H9 (cell line): Measurements from ENCODE around the gene ZNF467. TPM values are rescaled to one million over a fixed set of nuclear protein-coding genes. Genes with fewer than 3 reads are reported as not detected.

Source experiments
- DNase-seq: peaks from one replicate; pipeline ENCODE4 v3.0.0-alpha.2; 2017
- H2AFZ ChIP-seq: one replicate; pipeline ENCODE4 v1.6.1; 2013; ENCODE audit warnings: mild to moderate bottlenecking, low read length, control low read depth, moderate library complexity
- H2AK5ac ChIP-seq: 2 replicates; pipeline ENCODE4 v1.6.1; 2013; ENCODE audit warnings: low read length, control low read depth, mixed read lengths; ENCODE audit not compliant: insufficient read length
- H2BK120ac ChIP-seq: one replicate; pipeline ENCODE4 v1.6.1; 2013; ENCODE audit warnings: low read depth, mild to moderate bottlenecking, low read length, control low read depth, inconsistent platforms; ENCODE audit not compliant: poor library complexity, severe bottlenecking
- H2BK12ac ChIP-seq: 2 replicates; pipeline ENCODE4 v1.6.1; 2013; ENCODE audit warnings: low read length, control low read depth, mixed read lengths, low read depth; ENCODE audit not compliant: insufficient read length
- H2BK15ac ChIP-seq: 2 replicates; pipeline ENCODE4 v1.6.1; 2013; ENCODE audit warnings: low read depth, low read length, control low read depth
- H2BK20ac ChIP-seq: one replicate; pipeline ENCODE4 v1.6.1; 2013; ENCODE audit warnings: low read depth, mild to moderate bottlenecking, low read length, control low read depth, inconsistent platforms; ENCODE audit not compliant: poor library complexity, severe bottlenecking
- H2BK5ac ChIP-seq: 2 replicates; pipeline ENCODE4 v1.6.1; 2013; ENCODE audit warnings: low read length, control low read depth, mixed read lengths; ENCODE audit not compliant: insufficient read length
- H3K14ac ChIP-seq: 2 replicates; pipeline ENCODE4 v1.6.1; 2013; ENCODE audit warnings: low read length, control low read depth; ENCODE audit not compliant: insufficient read depth
- H3K18ac ChIP-seq: 2 replicates; pipeline ENCODE4 v1.6.1; 2013; ENCODE audit warnings: low read depth, mild to moderate bottlenecking, mixed read lengths, low read length, control low read depth; ENCODE audit not compliant: insufficient read length
- H3K23ac ChIP-seq: 2 replicates; pipeline ENCODE4 v1.6.1; 2013; ENCODE audit warnings: low read length, control low read depth, mixed read lengths, low read depth; ENCODE audit not compliant: insufficient read length
- H3K23me2 ChIP-seq: 2 replicates; pipeline ENCODE4 v1.6.1; 2013; ENCODE audit warnings: low read depth, mild to moderate bottlenecking, mixed read lengths, low read length, control low read depth; ENCODE audit not compliant: insufficient read length, poor library complexity, severe bottlenecking
- H3K27ac ChIP-seq: 2 replicates; pipeline ENCODE4 v1.5.1; 2013; ENCODE audit warnings: low read length, control low read depth, mixed read lengths, low read depth; ENCODE audit not compliant: insufficient read length
- H3K27me3 ChIP-seq: 2 replicates; pipeline ENCODE4 v1.6.1; 2013; ENCODE audit warnings: low read length, control low read depth, inconsistent platforms; ENCODE audit not compliant: insufficient read depth
- H3K4ac ChIP-seq: 2 replicates; pipeline ENCODE4 v1.6.1; 2013; ENCODE audit warnings: low read depth, mild to moderate bottlenecking, control low read depth, inconsistent platforms, low read length, moderate library complexity
- H3K4me1 ChIP-seq: 2 replicates; pipeline ENCODE4 v1.6.1; 2013; ENCODE audit warnings: low read length, control low read depth, inconsistent platforms; ENCODE audit not compliant: insufficient read depth
- H3K4me2 ChIP-seq: 2 replicates; pipeline ENCODE4 v1.6.1; 2013; ENCODE audit warnings: low read length, control low read depth, mixed read lengths; ENCODE audit not compliant: insufficient read length, insufficient read depth
- H3K56ac ChIP-seq: 2 replicates; pipeline ENCODE4 v1.6.1; 2013; ENCODE audit warnings: low read depth, mild to moderate bottlenecking, mixed read lengths, low read length, control low read depth; ENCODE audit not compliant: insufficient read length
- H3K79me1 ChIP-seq: 2 replicates; pipeline ENCODE4 v1.6.1; 2013; ENCODE audit warnings: low read depth, mild to moderate bottlenecking, moderate library complexity, low read length, control low read depth, inconsistent platforms; ENCODE audit not compliant: insufficient read depth, poor library complexity, severe bottlenecking
- H3K79me2 ChIP-seq: 2 replicates; pipeline ENCODE4 v1.6.1; 2013; ENCODE audit warnings: low read length, control low read depth, inconsistent platforms; ENCODE audit not compliant: insufficient read depth
- H3K9ac ChIP-seq: 2 replicates; pipeline ENCODE4 v1.6.1; 2013; ENCODE audit warnings: low read length, control low read depth, mixed read lengths; ENCODE audit not compliant: insufficient read length; ENCODE audit errors: extremely low read depth
- H3K9me3 ChIP-seq: one replicate; pipeline ENCODE4 v1.6.1; 2013; ENCODE audit warnings: low read depth, low read length, inconsistent platforms; ENCODE audit not compliant: control insufficient read depth
- H3T11ph ChIP-seq: one replicate; pipeline ENCODE4 v1.6.1; 2013; ENCODE audit warnings: mild to moderate bottlenecking, low read length, control low read depth, inconsistent platforms
- H4K20me1 ChIP-seq: one replicate; pipeline ENCODE4 v1.6.1; 2013; ENCODE audit not compliant: control insufficient read depth, insufficient read length, insufficient read depth
- H4K5ac ChIP-seq: 2 replicates; pipeline ENCODE4 v1.6.1; 2013; ENCODE audit warnings: low read depth, mild to moderate bottlenecking, mixed read lengths, low read length, control low read depth; ENCODE audit not compliant: insufficient read length
- H4K8ac ChIP-seq: replicated peaks from 2 replicates; pipeline ENCODE4 v1.6.1; 2013; ENCODE audit warnings: low read length, control low read depth, mixed read lengths, low read depth; ENCODE audit not compliant: insufficient read length
- H4K91ac ChIP-seq: 2 replicates; pipeline ENCODE4 v1.6.1; 2013; ENCODE audit warnings: low read depth, mild to moderate bottlenecking, moderate library complexity, mixed read lengths, low read length, control low read depth; ENCODE audit not compliant: insufficient read length
- H3K27ac Mint-ChIP-seq, 3 experiments: 2 replicates in 2 of 3; 3 replicates in 1 of 3; pipeline ENCODE4 v1.8.0; 2020 to 2021; ENCODE audit warnings: mixed read lengths in 3 of 3, mild to moderate bottlenecking in 1 of 3, moderate library complexity in 1 of 3
- H3K27me3 Mint-ChIP-seq: 2 replicates; pipeline ENCODE4 v1.8.0; 2021; ENCODE audit warnings: low read depth, mild to moderate bottlenecking, moderate library complexity, mixed read lengths
- H3K36me3 Mint-ChIP-seq, 3 experiments: 2 replicates in 2 of 3; 3 replicates in 1 of 3; pipeline ENCODE4 v1.8.0; 2020 to 2021; ENCODE audit warnings: low read depth in 3 of 3, mixed read lengths in 3 of 3; ENCODE audit not compliant: insufficient read depth in 1 of 3
- H3K4me1 Mint-ChIP-seq, 2 experiments: 2 replicates each; pipeline ENCODE4 v1.8.0; 2020; ENCODE audit warnings: mixed read lengths in 2 of 2
- H3K4me3 Mint-ChIP-seq, 2 experiments: 2 replicates in 1 of 2; 3 replicates in 1 of 2; pipeline ENCODE4 v1.8.0; 2020 to 2021; ENCODE audit warnings: mild to moderate bottlenecking in 2 of 2, mixed read lengths in 2 of 2, moderate library complexity in 1 of 2
- H3K9me3 Mint-ChIP-seq, 2 experiments: 2 replicates in 1 of 2; 3 replicates in 1 of 2; pipeline ENCODE4 v1.8.0; 2020; ENCODE audit warnings: mild to moderate bottlenecking in 2 of 2, mixed read lengths in 2 of 2, moderate library complexity in 1 of 2
- WGBS: extraction: QIAGEN DNeasy Blood & Tissue Kit; methylation state at CpG from one replicate; pipeline ENCODE4 v1.1.7; 2013; ENCODE audit warnings: missing lambda C conversion rate, low lambda C conversion rate, mixed read lengths; ENCODE audit not compliant: insufficient read length; ENCODE audit errors: extremely low coverage; 5-methylcytosine and 5-hydroxymethylcytosine counted together
- total RNA-seq: library from RNA; stranded (reverse); gene quantifications from 2 replicates; pipeline ENCODE4 v1.2.1, GENCODE V29; 2021
- TF ChIP-seq, protein P1 (sequence below): fragments of 200-600 bp; sonication (generic); conservative IDR thresholded peaks from 3 replicates; pipeline ENCODE4 v1.8.0; 2021; ENCODE audit warnings: antibody characterized with exemption, mild to moderate bottlenecking

The ZNF467 gene
- total RNA-seq, 1 experiment from 2014 or later = 0.31 TPM

DNA sequence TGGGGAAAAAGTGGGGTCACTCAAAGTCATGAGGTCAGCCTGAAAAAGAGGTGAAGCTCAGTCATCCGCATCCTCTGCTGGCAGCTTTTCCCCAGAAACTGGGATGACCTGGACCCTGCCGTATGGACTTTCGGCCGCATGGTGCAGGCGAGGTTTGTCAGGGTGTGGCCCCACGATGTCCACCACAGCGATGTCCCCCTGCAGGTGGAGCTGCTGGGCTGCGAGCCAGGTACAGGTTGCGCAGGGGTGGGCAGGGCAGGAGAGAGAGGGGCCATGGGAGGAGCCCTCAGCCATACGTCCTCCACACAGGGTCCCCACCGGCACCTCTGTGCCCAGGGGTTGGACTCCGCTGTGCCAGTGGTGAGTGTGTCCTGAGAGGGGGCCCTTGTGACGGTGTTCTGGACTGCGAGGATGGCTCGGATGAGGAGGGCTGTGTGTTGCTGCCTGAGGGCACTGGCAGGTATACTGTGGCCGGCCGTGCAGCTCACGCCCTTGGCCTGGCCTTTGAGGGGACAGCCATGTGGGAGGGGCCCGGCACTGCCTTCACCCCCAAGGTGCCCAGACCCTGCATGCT, 23.0 kb upstream of the ZNF467 start:
- Histone ChIP-seq H3K27ac (no peak overlapping the region), H3K4me1 (no peaks in the 10 kb centered on the region), H3K23ac (no peak overlapping the region), H3K14ac (no peak overlapping the region), H3K4me2 (no peak overlapping the region), H3K79me2 (no peaks in the 10 kb centered on the region), H3K23me2 (no peaks in the 10 kb centered on the region), H2AFZ (no peak overlapping the region), H3K27me3 (no peaks in the 10 kb centered on the region), H4K20me1 (no peaks in the 10 kb centered on the region), H3K9ac (no peak overlapping the region), H2BK5ac (no peak overlapping the region), H2BK120ac (no peak overlapping the region), H3K9me3 (no peaks in the 10 kb centered on the region), H3K4ac (no peak overlapping the region), H3K56ac (no peak overlapping the region), H4K91ac (no peak overlapping the region), H2BK12ac (no peak overlapping the region), H3K18ac (no peak overlapping the region), H2AK5ac (no peak overlapping the region), H3K79me1 (no peaks in the 10 kb centered on the region), H3T11ph (no peak overlapping the region), H4K5ac (no peak overlapping the region), H2BK15ac (no peak overlapping the region), H2BK20ac (no peak overlapping the region), H4K8ac (no peak overlapping the region)
- no CpG with 5 or more reads among the region's 19 CpGs for WGBS
- H3K4me3 Mint-ChIP-seq = no peak overlapping the region
- no peaks in the 10 kb centered on the region for H3K36me3 Mint-ChIP-seq
- TF ChIP-seq, protein P1, sequence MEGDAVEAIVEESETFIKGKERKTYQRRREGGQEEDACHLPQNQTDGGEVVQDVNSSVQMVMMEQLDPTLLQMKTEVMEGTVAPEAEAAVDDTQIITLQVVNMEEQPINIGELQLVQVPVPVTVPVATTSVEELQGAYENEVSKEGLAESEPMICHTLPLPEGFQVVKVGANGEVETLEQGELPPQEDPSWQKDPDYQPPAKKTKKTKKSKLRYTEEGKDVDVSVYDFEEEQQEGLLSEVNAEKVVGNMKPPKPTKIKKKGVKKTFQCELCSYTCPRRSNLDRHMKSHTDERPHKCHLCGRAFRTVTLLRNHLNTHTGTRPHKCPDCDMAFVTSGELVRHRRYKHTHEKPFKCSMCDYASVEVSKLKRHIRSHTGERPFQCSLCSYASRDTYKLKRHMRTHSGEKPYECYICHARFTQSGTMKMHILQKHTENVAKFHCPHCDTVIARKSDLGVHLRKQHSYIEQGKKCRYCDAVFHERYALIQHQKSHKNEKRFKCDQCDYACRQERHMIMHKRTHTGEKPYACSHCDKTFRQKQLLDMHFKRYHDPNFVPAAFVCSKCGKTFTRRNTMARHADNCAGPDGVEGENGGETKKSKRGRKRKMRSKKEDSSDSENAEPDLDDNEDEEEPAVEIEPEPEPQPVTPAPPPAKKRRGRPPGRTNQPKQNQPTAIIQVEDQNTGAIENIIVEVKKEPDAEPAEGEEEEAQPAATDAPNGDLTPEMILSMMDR = peak; percentile 43
- peaks cover 31% of the 10 kb centered on the region for H3K27me3 Mint-ChIP-seq
- peak; percentile 64 for DNase-seq
- no peaks in the 10 kb centered on the region for H3K9me3 Mint-ChIP-seq
- H3K4me1 Mint-ChIP-seq = peaks cover 0 to 13% of the 10 kb centered on the region in 2 experiments
- H3K27ac Mint-ChIP-seq = no peak overlapping the region
